ENCODE results near the gene FGGY. TPM values are rescaled to one million over a fixed set of nuclear protein-coding genes. Genes with fewer than 3 reads are reported as not detected.
A peak's percentile ranks its signal among the peaks of the same experiment; 100 is the strongest.

Gene FGGY
- total RNA-seq, 1 donor from 2014 or later = 24.3 TPM

GRCh38 chr1:59545830-59546229, 248.9 kb downstream of the FGGY start:
- H3K4me3 ChIP-seq (ENCODE audit: low read depth, low read length) = no peak overlapping the region
- no peak for TF ChIP-seq CTCF (conservative IDR thresholded peaks at IDR 0.05; ENCODE audit: low read depth, low read length)

GRCh38 chr1:59549066-59549837, 252.4 kb downstream of the FGGY start:
- no peak overlapping the region for H3K4me3 ChIP-seq (ENCODE audit: low read depth, low read length)
- no peak for DNase-seq (ENCODE audit: low read depth)
- TF ChIP-seq CTCF (conservative IDR thresholded peaks at IDR 0.05; ENCODE audit: low read depth, low read length) = no peak

More at GRCh38 chr1:59545830-59546229, 248.9 kb downstream of the FGGY start:
- DNase-seq (ENCODE audit: low read depth) = no peak

GRCh38 chr1:59549903-59550302, 253.0 kb downstream of the FGGY start:
- no peak for TF ChIP-seq CTCF (conservative IDR thresholded peaks at IDR 0.05; ENCODE audit: low read depth, low read length)
- H3K4me3 ChIP-seq (ENCODE audit: low read depth, low read length) = no peak overlapping the region
- DNase-seq (ENCODE audit: low read depth) = peak; percentile 39

GRCh38 chr1:59552007-59552406, 255.1 kb downstream of the FGGY start:
- no peak for TF ChIP-seq CTCF (conservative IDR thresholded peaks at IDR 0.05; ENCODE audit: low read depth, low read length)
- H3K4me3 ChIP-seq (ENCODE audit: low read depth, low read length) = no peak overlapping the region
- no peak for DNase-seq (ENCODE audit: low read depth)

GRCh38 chr1:59553371-59553770, 256.5 kb downstream of the FGGY start:
- no peak for DNase-seq (ENCODE audit: low read depth)
- no peak for TF ChIP-seq CTCF (conservative IDR thresholded peaks at IDR 0.05; ENCODE audit: low read depth, low read length)
- no peak overlapping the region for H3K4me3 ChIP-seq (ENCODE audit: low read depth, low read length)

GRCh38 chr1:59554011-59554663, 257.2 kb downstream of the FGGY start:
- DNase-seq (ENCODE audit: low read depth) = no peak
- TF ChIP-seq CTCF (conservative IDR thresholded peaks at IDR 0.05; ENCODE audit: low read depth, low read length) = no peak
- H3K4me3 ChIP-seq (ENCODE audit: low read depth, low read length) = no peak overlapping the region
